HepG2 (cell line): ENCODE results near the gene SEMA3B.
A peak's percentile ranks its signal among the peaks of the same experiment; 100 is the strongest.

Experiments used
- NR3C1 ChIP-seq: sonication (generic); formaldehyde crosslinking; IDR thresholded peaks from 2 replicates; pipeline ENCODE4 v1.4.0; 2020; ENCODE audit warnings: missing genetic modification reagents
- PITX1 ChIP-seq: sonication (generic); formaldehyde crosslinking; IDR thresholded peaks from 2 replicates; pipeline ENCODE4 v1.5.1; 2020; ENCODE audit warnings: mild to moderate bottlenecking, missing genetic modification reagents
- POLR2A ChIP-seq, 2 experiments: IDR thresholded peaks; 2 replicates each; pipeline ENCODE4 v1.6.1; 2011; ENCODE audit warnings: low read depth in 2 of 2, low read length in 2 of 2, mild to moderate bottlenecking in 1 of 2, moderate library complexity in 1 of 2; ENCODE audit not compliant: insufficient read depth in 1 of 2
- SIN3A ChIP-seq: IDR thresholded peaks from 2 replicates; pipeline ENCODE4 v1.6.1; 2011; ENCODE audit warnings: low read depth, mild to moderate bottlenecking, control low read depth, low read length, borderline replicate concordance
- TF ChIP-seq, protein P1 (sequence below): sonication (generic); formaldehyde crosslinking; IDR thresholded peaks from 2 replicates; pipeline ENCODE4 v1.5.1; 2020; ENCODE audit warnings: missing genetic modification reagents, mild to moderate bottlenecking, borderline replicate concordance
- TF ChIP-seq, protein P2 (sequence below): sonication (generic); formaldehyde crosslinking; IDR thresholded peaks from 2 replicates; pipeline ENCODE4 v1.5.0; 2020; ENCODE audit warnings: missing genetic modification reagents
- TF ChIP-seq, protein P3 (sequence below), 2 experiments: sonication (generic) in 1 of 2; formaldehyde crosslinking in 1 of 2; IDR thresholded peaks; 2 replicates each; pipeline versions ENCODE4 v1.5.1 to v1.6.1; 2011 to 2020; ENCODE audit warnings: borderline replicate concordance in 1 of 2, low read depth in 1 of 2, low read length in 1 of 2, mild to moderate bottlenecking in 1 of 2, missing genetic modification reagents in 1 of 2, moderate library complexity in 1 of 2
- TF ChIP-seq, protein P4 (sequence below): sonication (generic); formaldehyde crosslinking; IDR thresholded peaks from 2 replicates; pipeline ENCODE4 v1.5.0; 2020; ENCODE audit warnings: mild to moderate bottlenecking, missing genetic modification reagents, moderate library complexity

DNA sequence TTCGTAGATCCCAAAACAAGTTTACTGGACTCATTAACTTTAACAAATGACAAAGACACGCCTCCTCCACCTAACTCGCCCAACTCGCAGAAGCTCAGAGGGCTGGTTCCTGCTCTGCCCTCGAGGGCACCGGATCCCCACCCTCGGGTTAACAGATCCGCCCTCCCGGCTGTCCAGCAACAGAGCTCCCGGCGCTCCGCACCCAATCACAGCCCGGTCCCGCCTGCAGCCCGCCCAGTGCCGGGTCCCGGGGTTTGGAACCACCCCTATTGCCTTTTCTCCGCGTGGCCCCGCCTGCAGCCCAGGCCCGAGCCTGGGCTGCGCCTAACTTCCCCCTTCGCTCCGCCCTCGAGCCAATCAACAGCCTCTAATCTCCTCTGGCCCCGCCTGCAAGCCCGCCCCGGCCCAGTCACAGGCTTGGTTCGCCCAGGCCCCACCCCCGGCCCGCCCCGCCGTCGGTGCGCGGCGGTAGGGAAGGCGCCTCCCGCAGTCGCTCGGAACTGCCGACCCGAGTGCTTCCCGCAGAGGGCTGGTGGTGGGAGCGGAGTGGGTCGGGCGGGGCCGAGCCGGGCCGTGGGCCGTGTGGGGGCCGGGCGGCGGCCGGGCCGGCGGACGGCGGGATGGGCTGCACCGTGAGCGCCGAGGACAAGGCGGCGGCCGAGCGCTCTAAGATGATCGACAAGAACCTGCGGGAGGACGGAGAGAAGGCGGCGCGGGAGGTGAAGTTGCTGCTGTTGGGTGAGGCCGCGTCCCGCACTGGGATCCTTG is 33.0 kb upstream of the SEMA3B start, which contains the start of gene GNAI2:
- TF ChIP-seq, protein P1, sequence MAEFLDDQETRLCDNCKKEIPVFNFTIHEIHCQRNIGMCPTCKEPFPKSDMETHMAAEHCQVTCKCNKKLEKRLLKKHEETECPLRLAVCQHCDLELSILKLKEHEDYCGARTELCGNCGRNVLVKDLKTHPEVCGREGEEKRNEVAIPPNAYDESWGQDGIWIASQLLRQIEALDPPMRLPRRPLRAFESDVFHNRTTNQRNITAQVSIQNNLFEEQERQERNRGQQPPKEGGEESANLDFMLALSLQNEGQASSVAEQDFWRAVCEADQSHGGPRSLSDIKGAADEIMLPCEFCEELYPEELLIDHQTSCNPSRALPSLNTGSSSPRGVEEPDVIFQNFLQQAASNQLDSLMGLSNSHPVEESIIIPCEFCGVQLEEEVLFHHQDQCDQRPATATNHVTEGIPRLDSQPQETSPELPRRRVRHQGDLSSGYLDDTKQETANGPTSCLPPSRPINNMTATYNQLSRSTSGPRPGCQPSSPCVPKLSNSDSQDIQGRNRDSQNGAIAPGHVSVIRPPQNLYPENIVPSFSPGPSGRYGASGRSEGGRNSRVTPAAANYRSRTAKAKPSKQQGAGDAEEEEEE (CRISPR knock-in tag) = no peak
- TF ChIP-seq, protein P2, sequence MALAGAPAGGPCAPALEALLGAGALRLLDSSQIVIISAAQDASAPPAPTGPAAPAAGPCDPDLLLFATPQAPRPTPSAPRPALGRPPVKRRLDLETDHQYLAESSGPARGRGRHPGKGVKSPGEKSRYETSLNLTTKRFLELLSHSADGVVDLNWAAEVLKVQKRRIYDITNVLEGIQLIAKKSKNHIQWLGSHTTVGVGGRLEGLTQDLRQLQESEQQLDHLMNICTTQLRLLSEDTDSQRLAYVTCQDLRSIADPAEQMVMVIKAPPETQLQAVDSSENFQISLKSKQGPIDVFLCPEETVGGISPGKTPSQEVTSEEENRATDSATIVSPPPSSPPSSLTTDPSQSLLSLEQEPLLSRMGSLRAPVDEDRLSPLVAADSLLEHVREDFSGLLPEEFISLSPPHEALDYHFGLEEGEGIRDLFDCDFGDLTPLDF (CRISPR knock-in tag) = peak; percentile 61; the same call in 1 of the 2 replicates
- no peak for TF ChIP-seq PITX1
- TF ChIP-seq POLR2A (IDR thresholded peaks at IDR 0.05; ENCODE audit: insufficient read depth in 1 of 2, low read depth in 2 of 2, low read length in 2 of 2) = peak; percentile 66 to 92
- TF ChIP-seq, protein P3, sequence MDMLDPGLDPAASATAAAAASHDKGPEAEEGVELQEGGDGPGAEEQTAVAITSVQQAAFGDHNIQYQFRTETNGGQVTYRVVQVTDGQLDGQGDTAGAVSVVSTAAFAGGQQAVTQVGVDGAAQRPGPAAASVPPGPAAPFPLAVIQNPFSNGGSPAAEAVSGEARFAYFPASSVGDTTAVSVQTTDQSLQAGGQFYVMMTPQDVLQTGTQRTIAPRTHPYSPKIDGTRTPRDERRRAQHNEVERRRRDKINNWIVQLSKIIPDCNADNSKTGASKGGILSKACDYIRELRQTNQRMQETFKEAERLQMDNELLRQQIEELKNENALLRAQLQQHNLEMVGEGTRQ (IDR thresholded peaks at IDR 0.05; ENCODE audit: low read depth, low read length) = no peak
- TF ChIP-seq, protein P3 (CRISPR knock-in tag; IDR thresholded peaks at IDR 0.05; ENCODE audit: borderline replicate concordance) = no peak
- no peak for TF ChIP-seq NR3C1
- TF ChIP-seq, protein P4, sequence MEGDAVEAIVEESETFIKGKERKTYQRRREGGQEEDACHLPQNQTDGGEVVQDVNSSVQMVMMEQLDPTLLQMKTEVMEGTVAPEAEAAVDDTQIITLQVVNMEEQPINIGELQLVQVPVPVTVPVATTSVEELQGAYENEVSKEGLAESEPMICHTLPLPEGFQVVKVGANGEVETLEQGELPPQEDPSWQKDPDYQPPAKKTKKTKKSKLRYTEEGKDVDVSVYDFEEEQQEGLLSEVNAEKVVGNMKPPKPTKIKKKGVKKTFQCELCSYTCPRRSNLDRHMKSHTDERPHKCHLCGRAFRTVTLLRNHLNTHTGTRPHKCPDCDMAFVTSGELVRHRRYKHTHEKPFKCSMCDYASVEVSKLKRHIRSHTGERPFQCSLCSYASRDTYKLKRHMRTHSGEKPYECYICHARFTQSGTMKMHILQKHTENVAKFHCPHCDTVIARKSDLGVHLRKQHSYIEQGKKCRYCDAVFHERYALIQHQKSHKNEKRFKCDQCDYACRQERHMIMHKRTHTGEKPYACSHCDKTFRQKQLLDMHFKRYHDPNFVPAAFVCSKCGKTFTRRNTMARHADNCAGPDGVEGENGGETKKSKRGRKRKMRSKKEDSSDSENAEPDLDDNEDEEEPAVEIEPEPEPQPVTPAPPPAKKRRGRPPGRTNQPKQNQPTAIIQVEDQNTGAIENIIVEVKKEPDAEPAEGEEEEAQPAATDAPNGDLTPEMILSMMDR (CRISPR knock-in tag) = no peak; the same call in 1 of the 2 replicates
- no peak for TF ChIP-seq SIN3A
